ENCODE measurements around the gene GPR84.

GRCh38 chr12:54372113-54372806, 8.0 kb upstream of the GPR84 start:
- TF ChIP-seq CTCF (IDR thresholded peaks at IDR 0.05; ENCODE audit: low read depth, low read length, poor library complexity, severe bottlenecking) (no peak), EZH2phosphoT487 (IDR thresholded peaks at IDR 0.05; ENCODE audit: borderline replicate concordance, low read length) (no peak)

Data from DOHH2 (cell line).